Osteoblast (primary cell): ENCODE data around the gene CEP97. TPM values are rescaled to one million over a fixed set of nuclear protein-coding genes. Genes with fewer than 3 reads are reported as not detected.

Experiments
- DNase-seq: peaks from one replicate; pipeline ENCODE4 v3.0.0; 2011; ENCODE audit warnings: low spot score, mixed read lengths; ENCODE audit not compliant: insufficient read length; ENCODE audit errors: missing footprints
- H2AFZ ChIP-seq: 2 replicates; pipeline ENCODE4 v1.6.0; 2011; ENCODE audit warnings: mild to moderate bottlenecking, low read length
- H3K27ac ChIP-seq: 2 replicates; pipeline ENCODE4 v1.5.1; 2011; ENCODE audit warnings: mild to moderate bottlenecking, low read depth, low read length, moderate library complexity
- H3K27me3 ChIP-seq: 2 replicates; pipeline ENCODE4 v1.6.0; 2012; ENCODE audit warnings: mild to moderate bottlenecking, control low read depth, inconsistent platforms, low read length, moderate library complexity; ENCODE audit not compliant: insufficient read depth
- H3K36me3 ChIP-seq: 2 replicates; pipeline ENCODE4 v1.5.1; 2011; ENCODE audit warnings: mild to moderate bottlenecking, low read length, control low read depth, moderate library complexity; ENCODE audit not compliant: insufficient read depth
- H3K4me1 ChIP-seq: 2 replicates; pipeline ENCODE4 v1.5.1; 2011; ENCODE audit warnings: mild to moderate bottlenecking, low read length, control low read depth, moderate library complexity; ENCODE audit not compliant: insufficient read depth
- H3K4me2 ChIP-seq: 2 replicates; pipeline ENCODE4 v1.6.0; 2011; ENCODE audit warnings: mild to moderate bottlenecking, low read length; ENCODE audit not compliant: insufficient read depth
- H3K4me3 ChIP-seq: fragments of 200-600 bp; sonication (generic); 3 replicates; pipeline ENCODE4 v1.5.1; 2012; ENCODE audit warnings: mild to moderate bottlenecking, low read length, inconsistent platforms; ENCODE audit not compliant: insufficient read depth
- H3K79me2 ChIP-seq: 2 replicates; pipeline ENCODE4 v1.6.0; 2012; ENCODE audit warnings: mild to moderate bottlenecking, low read length, control low read depth, inconsistent platforms; ENCODE audit not compliant: insufficient read depth
- H3K9me3 ChIP-seq: 2 replicates; pipeline ENCODE4 v1.5.1; 2011; ENCODE audit warnings: low read depth, low read length, control low read depth
- H4K20me1 ChIP-seq: 2 replicates; pipeline ENCODE4 v1.6.0; 2012; ENCODE audit warnings: mild to moderate bottlenecking, low read length, control low read depth; ENCODE audit not compliant: insufficient read depth
- total RNA-seq: library from RNA; depleted of rRNA; stranded (reverse); fragments of >200 nt; gene quantifications from 2 replicates; pipeline ENCODE4 v1.2.3, GENCODE V29; 2012
- TF ChIP-seq, protein P1 (sequence below): IDR thresholded peaks from 2 replicates; pipeline ENCODE4 v1.5.1; 2011; ENCODE audit warnings: mild to moderate bottlenecking, low read depth, low read length, moderate library complexity; ENCODE audit errors: extremely low read depth

The CEP97 gene
- total RNA-seq, 1 donor = 10.9 TPM

DNA sequence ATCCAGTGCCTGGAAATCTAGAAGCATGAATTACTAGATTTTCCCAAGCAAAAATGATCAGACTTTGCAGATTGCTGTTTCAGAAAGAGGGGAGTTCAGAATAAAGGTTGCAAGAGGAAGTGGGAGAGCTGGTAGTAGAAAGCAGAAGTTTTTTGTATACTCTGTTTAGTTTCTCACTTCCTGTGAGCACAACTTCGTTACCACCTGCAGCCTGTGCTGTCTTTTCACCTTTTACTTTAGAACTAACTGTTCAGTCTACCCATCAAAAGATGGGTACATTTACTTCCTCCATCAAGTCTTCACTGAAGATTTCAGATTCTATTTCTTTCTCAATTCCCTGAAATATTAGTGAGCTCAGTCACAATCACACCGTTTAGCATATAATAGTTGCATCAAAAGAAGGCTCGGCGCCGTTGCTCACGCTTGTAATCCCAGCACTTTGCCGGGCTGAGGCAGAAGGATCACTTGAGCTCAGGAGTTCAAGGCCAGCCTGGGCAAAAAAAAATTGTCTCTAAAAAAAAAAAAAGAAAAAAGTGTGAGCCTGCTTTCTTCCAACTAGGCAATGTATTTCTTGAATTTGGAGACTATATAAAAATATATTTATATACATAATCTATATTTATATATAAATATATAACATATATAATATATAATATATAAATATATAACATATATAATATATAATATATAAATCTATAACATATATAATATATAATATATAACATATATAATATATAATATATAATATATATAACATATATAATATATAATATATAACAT, 1.8 kb upstream of the CEP97 start:
- H3K27me3 ChIP-seq = no peaks in the 10 kb centered on the region
- H3K79me2 ChIP-seq = peaks cover 20% of the 10 kb centered on the region
- peaks cover 2% of the 10 kb centered on the region for H3K36me3 ChIP-seq
- H2AFZ ChIP-seq = peak overlapping the region; percentile 36
- no peaks in the 10 kb centered on the region for H3K9me3 ChIP-seq
- TF ChIP-seq, protein P1, sequence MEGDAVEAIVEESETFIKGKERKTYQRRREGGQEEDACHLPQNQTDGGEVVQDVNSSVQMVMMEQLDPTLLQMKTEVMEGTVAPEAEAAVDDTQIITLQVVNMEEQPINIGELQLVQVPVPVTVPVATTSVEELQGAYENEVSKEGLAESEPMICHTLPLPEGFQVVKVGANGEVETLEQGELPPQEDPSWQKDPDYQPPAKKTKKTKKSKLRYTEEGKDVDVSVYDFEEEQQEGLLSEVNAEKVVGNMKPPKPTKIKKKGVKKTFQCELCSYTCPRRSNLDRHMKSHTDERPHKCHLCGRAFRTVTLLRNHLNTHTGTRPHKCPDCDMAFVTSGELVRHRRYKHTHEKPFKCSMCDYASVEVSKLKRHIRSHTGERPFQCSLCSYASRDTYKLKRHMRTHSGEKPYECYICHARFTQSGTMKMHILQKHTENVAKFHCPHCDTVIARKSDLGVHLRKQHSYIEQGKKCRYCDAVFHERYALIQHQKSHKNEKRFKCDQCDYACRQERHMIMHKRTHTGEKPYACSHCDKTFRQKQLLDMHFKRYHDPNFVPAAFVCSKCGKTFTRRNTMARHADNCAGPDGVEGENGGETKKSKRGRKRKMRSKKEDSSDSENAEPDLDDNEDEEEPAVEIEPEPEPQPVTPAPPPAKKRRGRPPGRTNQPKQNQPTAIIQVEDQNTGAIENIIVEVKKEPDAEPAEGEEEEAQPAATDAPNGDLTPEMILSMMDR = no peak
- no peak overlapping the region for H3K4me2 ChIP-seq
- peaks cover 11% of the 10 kb centered on the region for H3K4me1 ChIP-seq
- no peak overlapping the region for H3K4me3 ChIP-seq
- no peaks in the 10 kb centered on the region for H4K20me1 ChIP-seq
- no peak overlapping the region for H3K27ac ChIP-seq
- DNase-seq = no peak

DNA sequence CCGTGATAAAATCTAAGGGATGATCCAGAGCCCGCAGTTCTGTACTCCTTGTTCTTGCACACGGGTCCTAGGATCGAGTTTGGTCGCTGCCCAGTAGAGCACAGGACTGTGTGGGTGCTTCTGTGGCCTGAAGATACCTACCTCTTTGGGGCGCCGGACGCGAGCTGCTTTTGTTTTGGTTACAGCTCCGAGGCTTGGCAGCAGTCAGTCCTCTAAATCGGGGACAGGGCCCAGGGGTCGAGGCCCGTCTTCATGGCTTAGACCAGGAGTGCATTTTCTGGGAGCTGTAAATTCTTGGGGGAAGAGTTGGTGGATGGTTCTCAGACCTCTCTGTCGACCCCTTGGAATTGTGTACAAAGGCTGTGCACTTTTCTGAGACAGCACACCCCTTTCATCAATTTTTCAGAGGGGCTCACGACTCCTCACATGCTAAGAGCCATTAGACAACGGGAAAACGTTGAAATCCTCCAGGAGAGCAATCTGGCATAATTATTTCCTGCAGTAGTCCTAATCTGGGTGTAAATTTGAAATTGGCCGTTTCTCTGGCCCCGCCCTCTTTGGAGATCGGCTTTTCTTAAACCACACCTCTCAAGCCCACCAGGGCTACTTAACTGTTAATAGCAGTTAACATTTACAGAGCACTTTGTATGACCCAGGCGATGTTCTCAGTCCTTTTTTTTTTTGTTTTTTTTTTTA, 928 bp downstream of the CEP97 start:
- Histone ChIP-seq H3K4me1 (peaks cover 11% of the 10 kb centered on the region), H3K36me3 (peaks cover 15% of the 10 kb centered on the region), H2AFZ (peak overlapping the region; percentile 98), H3K4me3 (peak overlapping the region; percentile 92), H3K79me2 (peaks cover 20% of the 10 kb centered on the region), H3K27me3 (no peaks in the 10 kb centered on the region), H4K20me1 (no peaks in the 10 kb centered on the region), H3K4me2 (peak overlapping the region; percentile 93), H3K27ac (peak overlapping the region; percentile 81), H3K9me3 (no peaks in the 10 kb centered on the region)
- DNase-seq = no peak
- TF ChIP-seq, protein P1 = no peak

DNA sequence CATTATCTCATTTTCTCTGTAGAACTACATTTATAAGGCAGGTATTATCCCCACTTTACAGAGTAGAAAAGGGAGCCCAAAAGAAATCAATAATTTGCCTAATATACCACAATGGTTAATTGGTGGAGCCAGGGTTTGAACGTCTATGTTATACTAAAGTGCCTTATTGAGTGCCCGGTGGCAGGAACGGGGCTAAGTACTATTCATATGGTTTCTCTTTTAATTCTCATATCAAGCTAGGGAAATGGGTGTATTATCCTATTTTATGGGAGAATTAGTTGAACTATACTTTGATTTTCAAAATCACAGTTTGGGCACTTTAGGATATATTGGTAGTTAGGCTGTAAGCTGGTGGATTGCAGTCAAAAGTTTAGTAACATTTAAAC, 1.5 kb downstream of the CEP97 start:
- TF ChIP-seq, protein P1 = no peak
- H3K27me3 ChIP-seq = no peaks in the 10 kb centered on the region
- peaks cover 11% of the 10 kb centered on the region for H3K4me1 ChIP-seq
- no peak for DNase-seq
- H3K4me2 ChIP-seq = peak overlapping the region; percentile 93
- peak overlapping the region; percentile 98 for H2AFZ ChIP-seq
- H3K27ac ChIP-seq = peak overlapping the region; percentile 81
- peak overlapping the region; percentile 92 for H3K4me3 ChIP-seq
- peaks cover 20% of the 10 kb centered on the region for H3K79me2 ChIP-seq
- no peaks in the 10 kb centered on the region for H3K9me3 ChIP-seq
- H3K36me3 ChIP-seq = peaks cover 15% of the 10 kb centered on the region
- no peaks in the 10 kb centered on the region for H4K20me1 ChIP-seq

DNA sequence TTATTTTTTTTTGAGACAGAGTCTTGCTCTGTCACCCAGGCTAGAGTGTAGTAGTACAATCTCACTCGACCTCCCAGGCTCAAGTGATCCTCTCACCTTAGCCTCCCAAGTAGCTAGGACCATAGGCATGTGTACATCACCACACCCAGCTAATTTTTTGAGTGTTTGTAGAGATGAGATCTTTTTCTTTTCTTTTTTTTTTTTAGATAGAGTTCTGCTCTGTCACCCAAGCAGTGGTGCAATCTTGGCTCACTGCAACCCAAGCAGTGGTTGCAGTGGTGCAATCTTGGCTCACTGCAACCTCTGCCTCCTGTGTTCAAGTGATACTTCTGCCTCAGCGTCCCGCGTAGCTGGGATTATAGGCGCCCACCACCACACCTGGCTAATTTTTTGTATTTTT, 5.2 kb downstream of the CEP97 start:
- no peaks in the 10 kb centered on the region for H3K27me3 ChIP-seq
- H3K4me2 ChIP-seq = no peak overlapping the region
- H4K20me1 ChIP-seq = no peaks in the 10 kb centered on the region
- no peak overlapping the region for H2AFZ ChIP-seq
- no peak overlapping the region for H3K4me3 ChIP-seq
- peaks cover 33% of the 10 kb centered on the region for H3K36me3 ChIP-seq
- no peak overlapping the region for H3K27ac ChIP-seq
- no peaks in the 10 kb centered on the region for H3K9me3 ChIP-seq
- no peak for DNase-seq
- H3K79me2 ChIP-seq = peaks cover 20% of the 10 kb centered on the region
- H3K4me1 ChIP-seq = peaks cover 11% of the 10 kb centered on the region
- TF ChIP-seq, protein P1 = no peak
